Activated T-cell treated with anti-CD3 and anti-CD28 coated beads for 48 hours (primary cell): ENCODE data around the gene CANT1.
"Not testable (repeated sequence)": the region's sequence is repeated elsewhere in the genome, so short reads cannot be mapped to it uniquely, and the experiment has no call there.

Source experiments
- DNase-seq: peaks from one replicate; pipeline ENCODE4 v3.0.0-alpha.2; 2020; ENCODE audit warnings: low read depth

The CANT1 gene

GRCh38 chr17:79043191-79043930 is 33.8 kb upstream of the CANT1 start:
- DNase-seq, result no peak

- DNase-seq, result peak; percentile 62
Observed at GRCh38 chr17:79042421-79043190, 33.0 kb upstream of the CANT1 start.

GRCh38 chr17:79041723-79042420 is 32.3 kb upstream of the CANT1 start:
- no peak for DNase-seq

- DNase-seq, result no peak
Observed at GRCh38 chr17:79041041-79041570, 31.5 kb upstream of the CANT1 start.

- no peak for DNase-seq
Observed at GRCh38 chr17:79039886-79040285, 30.3 kb upstream of the CANT1 start.

GRCh38 chr17:79039171-79039570 is 29.6 kb upstream of the CANT1 start:
- no peak for DNase-seq

GRCh38 chr17:79038545-79039135 is 29.1 kb upstream of the CANT1 start:
- DNase-seq, result no peak

GRCh38 chr17:79036596-79036995 is 27.0 kb upstream of the CANT1 start:
- no peak for DNase-seq

- DNase-seq, result no peak
Observed at GRCh38 chr17:79036181-79036580, 26.6 kb upstream of the CANT1 start.

GRCh38 chr17:79035686-79036085 is 26.1 kb upstream of the CANT1 start:
- no peak for DNase-seq

- DNase-seq, result no peak
Observed at GRCh38 chr17:79034931-79035485, 25.4 kb upstream of the CANT1 start.

- no peak for DNase-seq
Observed at GRCh38 chr17:79033741-79034501, 24.4 kb upstream of the CANT1 start.

GRCh38 chr17:79033046-79033616 is 23.6 kb upstream of the CANT1 start:
- no peak for DNase-seq

- DNase-seq, result no peak
Observed at GRCh38 chr17:79031996-79032875, 22.7 kb upstream of the CANT1 start.

- DNase-seq, result not testable (repeated sequence)
Observed at GRCh38 chr17:79030636-79031035, 21.1 kb upstream of the CANT1 start.

- no peak for DNase-seq
Observed at GRCh38 chr17:79029327-79030009, 19.9 kb upstream of the CANT1 start.

GRCh38 chr17:79028496-79029326 is 19.1 kb upstream of the CANT1 start:
- no peak for DNase-seq

GRCh38 chr17:79027925-79028491 is 18.4 kb upstream of the CANT1 start:
- DNase-seq, result no peak
